Renal pelvis (tissue), 4 donors: Measurements from ENCODE around the gene GARNL3. TPM values are rescaled to one million over a fixed set of nuclear protein-coding genes. Genes with fewer than 3 reads are reported as not detected.

Experiments
- DNase-seq: peaks from one replicate; pipeline ENCODE4 v3.0.0-alpha.2; 2013
- polyA plus RNA-seq, 3 donors: library from polyadenylated mRNA; unstranded; fragments of 120-200 nt; gene quantifications; one replicate each; pipeline ENCODE4 v1.2.1, GENCODE V29; 2013; ENCODE audit not compliant: insufficient read length in 3 of 3

Gene GARNL3
- polyA plus RNA-seq, 3 donors = 13.6 to 21.2 (median 18.9) TPM

DNA sequence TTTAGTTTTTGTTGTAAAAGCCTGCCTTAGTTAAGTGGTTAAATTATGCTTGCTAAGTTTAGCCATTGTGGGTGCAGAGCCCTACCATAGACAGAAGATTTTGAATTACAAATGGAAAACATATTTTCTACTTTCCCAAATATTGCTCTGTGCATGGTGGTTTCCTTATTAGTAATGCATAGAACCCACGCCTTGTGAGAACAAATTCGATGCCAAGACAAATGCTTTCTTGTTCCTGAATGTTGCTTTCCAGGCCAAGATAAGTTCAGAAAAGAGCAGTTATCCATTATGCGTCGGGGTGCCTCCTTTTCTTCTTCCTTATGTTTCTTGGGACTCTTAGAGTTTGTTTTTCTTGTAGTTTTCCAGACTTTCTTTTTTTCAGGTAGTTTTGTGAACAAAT is 31.0 kb upstream of the GARNL3 start:
- DNase-seq = no peak

DNA sequence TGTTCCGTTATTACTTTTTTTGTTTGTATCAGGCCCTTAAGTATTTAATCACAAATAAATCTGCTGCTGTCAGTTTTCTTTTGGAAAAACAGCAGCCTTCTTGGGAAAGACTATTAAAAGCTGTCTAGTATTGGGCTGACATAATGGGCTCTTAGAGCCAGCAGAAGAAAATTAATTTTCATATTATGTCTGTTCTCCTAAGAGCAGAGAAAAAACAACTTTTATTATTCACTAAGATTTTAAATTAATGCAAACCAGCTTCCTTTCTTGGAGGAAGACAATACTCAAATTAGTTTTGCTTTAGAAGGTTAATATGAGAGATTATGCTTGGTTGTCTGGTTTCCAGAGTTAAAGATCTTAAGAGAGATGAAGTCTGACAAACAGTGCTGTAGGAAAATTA is 30.6 kb upstream of the GARNL3 start:
- DNase-seq = no peak

DNA sequence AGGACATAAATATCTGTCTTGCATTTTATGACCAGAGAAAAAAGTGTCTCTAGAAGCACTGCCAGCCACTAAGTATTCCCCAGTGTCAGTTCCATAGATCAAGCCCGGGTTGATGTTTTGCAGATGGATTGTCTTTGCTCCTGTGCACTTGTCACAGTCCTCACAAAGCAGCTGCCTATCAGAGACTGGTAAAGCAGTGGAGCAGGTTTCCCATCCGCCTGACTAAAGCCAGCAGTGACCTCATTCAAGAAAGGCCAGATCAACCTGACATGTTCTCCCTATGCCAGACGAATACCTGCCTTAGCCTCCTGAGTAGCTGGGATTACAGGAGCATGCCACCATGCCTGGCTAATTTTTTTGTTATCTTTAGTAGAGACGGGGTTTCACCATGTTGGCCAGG is 26.8 kb upstream of the GARNL3 start:
- DNase-seq = no peak

DNA sequence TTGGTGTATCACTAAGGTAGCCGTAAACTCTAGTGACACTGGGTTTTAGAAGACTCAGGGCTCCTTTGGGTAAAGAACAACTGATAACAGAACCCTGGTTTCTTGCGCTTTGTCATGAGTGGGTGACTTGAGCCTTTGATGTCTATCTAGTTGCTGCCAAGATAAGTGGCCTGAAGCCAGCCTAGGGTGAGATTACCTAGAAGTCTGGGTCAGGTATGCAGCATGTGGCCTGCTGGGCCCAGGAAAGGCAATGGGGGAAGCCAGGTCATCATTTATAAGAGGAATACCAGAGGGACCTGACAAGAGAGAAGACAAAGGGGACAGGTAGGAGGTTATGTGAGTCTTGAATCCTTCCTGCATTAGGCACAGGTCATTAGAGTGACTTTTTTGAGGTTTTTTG is 23.2 kb upstream of the GARNL3 start:
- DNase-seq = no peak

DNA sequence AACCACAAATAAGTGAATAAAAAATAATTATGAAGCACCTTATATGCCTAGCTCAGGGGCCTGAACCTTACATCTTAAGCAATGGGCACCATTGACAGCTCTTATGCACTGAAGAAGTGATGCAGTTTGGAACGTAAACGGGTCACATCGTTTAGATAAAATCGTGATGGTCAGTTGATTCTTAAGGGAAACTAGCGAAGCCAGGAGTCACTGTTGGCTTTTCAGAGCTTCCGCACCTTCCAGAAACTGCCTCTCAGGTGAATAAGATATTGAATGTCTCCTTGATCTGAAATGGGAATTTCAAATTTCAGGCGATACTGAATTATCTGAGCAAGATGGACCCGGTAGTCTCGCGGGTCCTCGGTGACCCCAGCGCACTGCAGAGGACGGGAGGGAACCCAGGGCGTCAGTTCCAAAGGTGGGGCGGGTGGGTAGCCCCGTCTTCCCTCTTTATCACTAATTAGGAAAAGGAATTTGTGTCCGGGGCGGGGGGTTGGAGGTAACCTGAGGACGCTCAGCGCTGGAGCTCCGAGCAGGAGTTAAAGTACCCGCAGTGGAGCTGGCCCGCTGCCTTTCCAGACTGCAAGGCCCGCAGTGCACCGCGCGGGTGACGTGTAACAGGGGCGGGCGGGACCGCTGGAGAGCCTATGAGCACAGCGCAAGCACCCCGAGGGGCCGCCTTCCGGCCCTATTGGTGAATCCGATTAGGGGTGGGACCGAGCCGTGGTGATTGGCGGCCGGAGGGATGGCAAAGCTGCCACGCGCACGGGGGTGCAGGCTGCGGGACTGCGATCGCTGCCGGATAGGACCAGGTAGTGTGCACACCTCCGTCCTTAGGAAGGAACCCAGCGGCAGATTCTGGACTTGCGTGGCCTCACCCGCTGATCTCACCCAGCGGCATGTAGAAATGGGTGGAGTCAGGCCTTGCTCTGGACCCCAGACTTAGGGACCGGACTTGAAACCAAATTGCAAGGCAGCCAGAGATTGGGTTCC is 19.7 kb upstream of the GARNL3 start:
- peak; percentile 95 for DNase-seq

DNA sequence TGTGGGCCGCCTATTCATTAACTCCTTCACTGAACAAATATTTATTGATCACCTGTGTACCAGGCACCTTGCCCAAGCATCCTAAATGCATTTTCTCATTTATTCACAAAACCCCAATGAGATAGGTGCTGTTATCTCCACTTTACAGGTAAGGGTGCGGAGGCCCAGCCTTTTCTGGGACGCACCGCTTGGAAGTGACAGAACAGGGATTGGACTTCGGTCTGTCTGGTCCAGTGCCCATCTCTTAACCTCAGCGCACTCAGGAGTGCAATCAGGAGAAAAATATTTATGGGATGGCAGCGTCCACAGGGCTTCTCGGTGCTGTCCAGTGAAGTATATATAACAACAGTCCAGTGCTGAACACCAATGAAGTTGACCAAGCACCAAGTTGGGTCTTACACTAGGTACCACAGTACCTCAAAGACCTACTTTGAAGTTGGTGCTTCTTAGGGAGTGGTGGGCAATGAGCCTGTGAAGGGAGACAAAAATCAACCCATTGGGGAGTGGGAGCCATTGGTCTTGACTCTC is 18.9 kb upstream of the GARNL3 start:
- DNase-seq = no peak

DNA sequence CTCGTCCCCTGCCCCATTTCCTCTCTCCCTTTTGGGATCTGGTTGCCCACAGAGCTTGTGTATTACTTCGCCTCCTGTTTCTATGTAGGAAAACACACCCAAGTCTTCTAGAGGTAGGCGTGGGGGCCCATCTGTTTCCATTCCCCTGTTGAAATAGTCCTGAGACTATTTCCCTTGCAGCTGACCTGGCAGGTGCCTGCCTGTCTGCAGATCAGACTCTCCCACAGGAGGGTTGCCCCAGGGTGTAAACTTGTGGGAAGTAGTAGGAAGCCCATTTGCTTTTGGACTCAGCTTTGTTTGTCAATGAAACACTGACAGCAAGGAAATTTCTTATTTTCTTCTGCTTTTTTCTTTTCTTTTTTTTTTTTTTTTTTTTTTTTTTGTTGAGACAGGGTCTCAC is 16.3 kb upstream of the GARNL3 start:
- DNase-seq = no peak

DNA sequence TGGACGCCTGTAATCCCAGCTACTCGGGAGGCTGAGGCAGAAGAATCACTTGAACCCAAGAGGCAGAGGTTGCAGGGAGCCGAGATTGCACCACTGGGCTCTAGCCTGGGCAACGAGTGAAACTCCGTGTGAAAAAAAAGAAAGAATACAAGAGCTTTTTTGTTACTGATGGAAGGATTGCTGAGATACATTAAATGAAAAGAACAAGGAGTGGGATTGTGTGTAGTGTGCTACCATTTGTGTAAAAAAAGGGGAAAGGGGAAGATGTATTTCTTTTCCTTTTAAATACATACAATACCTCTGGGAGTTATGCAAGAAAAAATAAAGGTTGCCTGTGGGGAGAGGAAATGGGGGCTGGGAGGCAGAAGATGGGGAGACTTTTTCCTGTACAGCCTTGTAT is 14.7 kb upstream of the GARNL3 start:
- no peak for DNase-seq

DNA sequence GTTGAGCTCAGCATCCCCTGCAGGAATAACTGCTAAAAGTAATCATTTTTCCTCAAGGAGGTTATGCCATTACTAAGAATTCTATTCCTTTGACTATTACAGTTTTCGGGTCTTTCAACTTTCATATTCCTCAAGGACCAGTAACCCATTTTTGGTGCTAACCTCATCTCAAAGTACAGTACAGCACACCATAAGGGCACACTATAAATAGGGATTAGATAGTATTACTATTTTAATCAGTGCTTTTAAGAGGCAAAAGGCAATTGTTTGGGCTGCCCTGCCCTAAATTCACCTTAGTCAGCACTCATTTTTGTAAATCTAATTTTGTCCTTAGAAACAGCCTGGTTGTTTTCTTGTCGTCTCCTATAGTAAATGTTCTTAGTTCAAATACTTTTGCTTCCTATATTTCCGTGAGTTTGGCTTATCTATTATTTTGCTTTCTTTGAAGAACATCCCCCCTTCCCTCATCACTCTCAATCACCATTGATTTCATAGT is 13.6 kb upstream of the GARNL3 start:
- no peak for DNase-seq

DNA sequence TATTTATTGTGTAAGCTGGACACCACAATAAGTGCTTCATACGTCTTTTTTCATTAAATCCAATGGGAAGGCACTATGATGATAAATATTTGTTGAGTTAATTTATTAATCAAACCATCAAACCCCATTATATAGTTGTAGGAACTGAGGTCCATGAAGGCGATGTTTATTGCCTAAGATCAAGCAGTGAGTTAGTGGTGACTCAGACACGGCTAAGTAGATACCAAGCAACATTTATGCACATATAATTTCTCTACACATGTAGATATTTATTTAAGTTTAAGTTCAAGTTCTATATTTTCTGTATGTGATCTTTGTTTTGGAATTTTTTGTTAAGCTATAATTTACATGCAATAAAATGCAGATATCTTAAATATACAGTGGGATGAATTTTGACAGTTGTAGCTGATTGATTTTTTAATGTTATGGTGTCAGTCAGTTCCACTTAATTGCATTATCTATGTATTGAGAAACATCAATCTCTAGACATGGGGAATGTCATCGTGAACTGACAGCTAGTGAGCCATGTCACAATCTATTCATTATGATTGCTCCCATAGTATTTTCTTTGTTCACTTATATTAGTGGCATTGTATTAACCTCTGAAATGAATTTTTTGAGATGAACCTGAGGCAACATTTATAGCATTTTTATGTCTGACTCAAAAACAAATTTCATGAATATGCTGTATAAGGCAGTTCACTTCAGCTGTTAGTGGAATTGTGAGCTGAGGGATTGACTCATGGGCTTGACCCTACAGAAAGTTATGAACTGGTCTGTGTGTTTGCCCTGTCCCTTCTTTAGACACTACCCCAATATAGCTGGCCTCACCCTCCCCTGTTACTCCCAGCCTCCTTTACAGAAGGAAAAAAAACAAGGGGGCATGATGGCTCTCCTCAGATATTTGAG is 11.9 kb upstream of the GARNL3 start:
- DNase-seq = no peak

DNA sequence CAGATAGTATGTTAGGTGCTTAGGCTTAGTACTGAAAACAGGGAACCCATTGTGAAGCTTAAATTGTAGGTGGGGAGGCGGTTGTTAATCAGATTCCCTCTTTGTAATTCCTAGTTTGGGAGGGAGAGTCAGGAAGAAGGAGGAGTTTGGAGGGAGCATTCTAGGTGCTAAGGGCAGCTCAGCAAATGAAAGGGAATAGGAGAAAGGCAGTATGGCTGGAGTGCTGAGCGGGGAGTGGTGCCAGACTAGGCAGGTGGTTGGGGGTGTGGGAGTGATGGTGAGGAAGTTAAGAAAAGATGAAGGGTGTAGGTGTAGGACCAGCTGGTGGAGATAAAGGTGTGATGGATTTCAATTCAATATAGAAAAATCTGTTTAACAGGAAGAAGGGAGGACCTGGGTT is 11.1 kb upstream of the GARNL3 start:
- no peak for DNase-seq

DNA sequence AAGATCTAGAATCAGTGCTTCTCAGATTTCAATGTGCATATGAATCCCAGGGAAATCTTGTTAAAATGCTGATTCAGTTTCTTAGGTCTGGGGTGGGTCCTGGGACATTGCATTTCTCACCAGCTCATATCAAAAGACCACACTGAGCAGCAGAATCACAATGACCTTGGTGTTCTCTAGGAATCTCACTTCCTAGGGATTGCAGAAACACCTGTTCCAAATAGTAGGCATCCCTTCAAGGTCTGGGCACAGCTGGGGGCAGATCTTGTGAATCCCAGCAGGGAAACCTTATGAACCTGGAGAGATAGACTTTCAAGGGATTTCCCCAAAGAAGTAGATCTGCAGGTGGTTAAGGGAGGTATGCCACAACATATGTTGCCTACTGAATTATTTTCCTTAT is 8.9 kb upstream of the GARNL3 start:
- no peak for DNase-seq

DNA sequence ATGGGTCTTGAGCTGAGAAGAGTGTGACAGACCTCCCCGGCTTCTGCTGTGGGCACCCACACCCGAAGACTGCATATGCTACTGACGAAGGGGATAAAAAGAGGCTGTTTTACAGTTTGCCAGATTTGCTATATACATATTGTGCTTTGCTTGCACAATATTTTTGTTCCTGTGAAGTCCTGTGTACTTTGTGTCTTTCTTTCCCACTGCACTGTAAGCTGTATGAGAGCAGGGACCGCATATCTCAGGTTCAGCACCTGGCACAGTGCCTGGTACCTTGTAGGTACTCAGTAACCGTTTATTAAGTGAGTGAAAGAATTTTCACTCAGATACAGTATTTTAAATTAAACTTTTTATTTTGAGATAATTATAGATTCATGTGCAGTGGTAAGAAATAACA is 8.2 kb upstream of the GARNL3 start:
- DNase-seq = no peak

DNA sequence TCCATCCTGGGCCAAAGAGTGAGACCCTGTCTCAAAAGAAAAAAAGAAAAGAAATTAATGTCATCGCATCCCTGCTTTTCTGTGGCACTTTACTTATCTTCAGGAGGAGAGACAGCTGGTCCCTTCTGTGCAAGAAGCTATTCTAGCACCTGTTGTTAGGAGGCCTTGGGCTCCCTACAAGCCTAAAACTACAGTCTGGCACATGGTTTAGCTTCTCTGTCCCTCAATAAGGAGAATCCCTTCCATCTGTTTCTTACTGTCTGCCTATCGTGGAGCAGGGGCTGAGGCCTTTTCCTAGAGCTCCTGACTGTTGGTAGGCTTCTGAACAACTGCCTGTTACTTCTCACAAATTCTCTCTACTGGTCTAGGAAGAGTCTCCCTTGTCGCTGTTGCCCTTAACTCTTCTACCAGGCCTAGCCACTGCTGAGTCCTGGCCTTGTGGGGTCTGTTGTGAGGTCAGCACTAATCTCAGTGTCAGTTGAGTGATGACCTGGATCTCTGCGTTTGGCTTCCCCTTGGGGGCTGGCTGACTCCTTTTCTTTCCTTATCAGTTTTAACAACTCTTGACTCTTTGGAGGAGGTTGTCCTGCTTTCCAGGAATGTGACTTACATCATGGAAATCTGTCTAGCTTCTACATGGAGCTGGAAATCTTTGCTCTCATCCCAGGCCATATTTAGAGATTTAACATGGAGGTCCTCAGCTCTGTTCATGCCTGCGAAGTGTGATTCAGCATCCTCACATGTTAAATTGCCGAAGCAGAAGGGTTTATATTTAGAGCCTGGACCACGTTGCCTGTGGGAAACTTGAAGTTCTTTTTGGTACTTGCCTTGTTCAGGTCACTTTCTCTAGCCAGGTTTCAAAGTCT is 5.7 kb upstream of the GARNL3 start:
- no peak for DNase-seq

DNA sequence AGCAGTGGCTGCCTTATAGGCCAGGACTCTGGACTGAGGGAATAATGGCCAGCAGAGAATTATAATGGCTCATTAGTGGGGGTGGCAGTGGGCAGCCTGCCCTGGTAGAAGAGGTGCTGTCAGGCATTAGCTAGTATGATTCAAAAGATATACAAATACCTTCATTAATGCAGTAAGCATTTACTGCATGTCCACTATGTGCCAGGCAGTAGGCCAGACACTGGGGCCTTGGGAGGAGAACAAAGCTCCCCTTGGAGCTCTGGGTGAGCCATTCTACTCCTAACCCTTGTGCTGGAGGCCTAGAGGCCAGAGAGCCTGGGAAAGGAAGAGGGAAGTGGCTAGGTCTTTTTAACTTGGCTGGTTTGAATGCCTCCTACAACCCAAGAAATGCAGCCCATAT is 2.0 kb upstream of the GARNL3 start:
- no peak for DNase-seq

DNA sequence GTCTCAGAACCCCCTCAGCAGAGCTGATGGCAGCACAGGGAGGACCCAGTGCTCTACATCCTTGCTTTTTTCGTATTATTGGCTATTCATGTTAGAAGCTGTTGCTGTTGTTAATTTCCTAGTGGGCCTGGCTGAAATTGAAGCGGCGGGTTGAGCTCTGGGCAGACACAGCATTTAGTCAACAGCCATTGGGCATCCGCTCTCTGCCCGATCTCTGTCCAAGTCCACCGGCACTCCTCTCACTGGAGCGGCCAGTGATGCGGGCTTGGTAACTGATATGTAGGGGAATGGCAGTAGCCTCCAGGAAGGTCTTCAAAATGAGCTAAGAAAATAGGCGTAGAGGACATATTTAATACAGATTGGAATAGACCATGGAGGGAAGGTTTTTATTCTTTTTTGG is 1.3 kb upstream of the GARNL3 start:
- DNase-seq = no peak

DNA sequence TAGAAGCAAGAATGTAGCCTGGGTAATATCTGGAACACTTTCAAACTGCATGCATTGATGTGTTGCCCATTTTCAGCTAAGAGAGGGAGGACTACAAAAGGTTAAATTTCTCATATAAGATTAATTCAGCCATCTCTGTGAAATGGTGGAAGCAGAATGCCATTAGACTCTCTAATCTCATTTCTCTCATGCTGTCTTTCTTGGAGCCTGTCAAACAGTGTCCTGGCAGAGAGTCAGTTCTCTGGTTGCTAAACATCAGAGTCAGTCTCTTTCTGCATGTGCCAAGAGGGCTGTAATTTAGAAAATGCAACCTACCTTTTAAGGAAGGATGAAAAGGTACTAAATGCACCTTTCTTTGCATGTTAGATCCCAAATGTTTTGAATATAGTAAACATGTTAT is 910 bp upstream of the GARNL3 start:
- no peak for DNase-seq

DNA sequence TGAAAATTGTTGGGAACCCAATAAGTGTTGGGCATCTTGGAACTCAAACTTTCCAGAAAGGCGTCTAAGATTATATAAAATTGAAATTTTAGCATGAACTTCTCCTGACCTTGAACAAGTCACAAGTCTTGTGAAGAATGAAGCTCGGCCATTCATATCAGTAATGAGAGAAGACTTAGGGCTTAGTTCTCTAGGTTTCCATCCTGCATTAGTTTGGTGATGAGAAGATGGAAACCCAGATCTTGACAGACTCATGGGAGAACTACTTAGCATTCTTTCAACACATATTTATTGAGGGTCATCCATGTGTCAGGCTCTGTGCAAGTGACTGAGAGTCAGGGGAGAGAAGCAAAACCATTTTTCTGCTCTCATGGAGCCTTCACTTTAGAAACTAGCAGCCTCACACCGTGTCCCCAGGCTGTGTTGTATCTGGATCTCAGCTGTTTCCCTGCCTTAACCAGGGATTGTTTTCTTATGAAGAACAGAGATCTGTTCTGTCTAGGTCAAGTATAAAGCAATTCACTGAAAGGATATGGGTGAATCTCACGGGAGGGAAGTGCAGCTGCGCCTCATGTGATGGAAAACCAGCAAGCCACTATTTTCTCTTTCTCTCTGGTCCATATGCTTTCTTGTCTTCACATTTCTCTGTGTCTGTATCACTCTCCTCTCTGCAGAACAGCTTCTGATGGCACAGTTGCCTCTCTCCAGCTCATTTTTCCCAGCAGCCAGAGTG is 3.4 kb downstream of the GARNL3 start:
- no peak for DNase-seq

DNA sequence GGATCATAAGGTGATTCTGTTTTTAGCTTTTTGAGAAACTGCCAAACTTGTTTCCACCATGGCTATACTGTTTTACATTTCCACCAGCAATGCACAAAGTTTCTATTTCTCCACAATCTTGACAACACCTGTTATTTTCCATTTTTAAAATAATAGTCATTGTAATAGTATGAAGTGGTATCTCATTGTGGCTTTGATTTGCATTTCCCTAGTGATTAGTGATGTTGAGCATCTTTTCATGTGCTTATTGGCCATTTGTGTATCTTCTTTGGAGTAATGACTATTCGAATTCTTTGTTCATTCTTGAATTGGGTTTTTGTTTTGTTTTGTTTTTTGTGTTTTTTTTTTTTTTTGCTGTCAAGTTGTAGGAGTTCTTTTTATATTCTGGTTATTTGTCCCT is 4.9 kb downstream of the GARNL3 start:
- no peak for DNase-seq

DNA sequence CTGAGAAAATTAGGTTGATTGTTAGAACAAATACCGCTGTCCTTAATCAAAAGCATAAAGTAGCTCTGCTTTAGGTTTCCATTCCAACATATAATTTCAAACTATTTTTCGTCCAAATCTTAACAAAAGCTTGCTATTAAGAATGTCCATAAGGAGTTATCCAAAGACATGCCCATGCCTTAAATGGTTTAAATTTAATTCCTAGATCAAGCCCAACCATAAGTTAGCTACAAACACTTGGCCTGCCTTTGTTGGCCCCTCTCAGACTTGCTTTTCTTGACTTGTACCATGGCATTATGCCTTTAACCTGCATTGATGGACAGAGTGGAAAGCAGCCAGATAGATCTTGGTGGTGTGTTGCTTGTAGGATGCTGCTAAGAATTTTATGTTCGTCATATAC is 8.8 kb downstream of the GARNL3 start:
- DNase-seq = no peak

DNA sequence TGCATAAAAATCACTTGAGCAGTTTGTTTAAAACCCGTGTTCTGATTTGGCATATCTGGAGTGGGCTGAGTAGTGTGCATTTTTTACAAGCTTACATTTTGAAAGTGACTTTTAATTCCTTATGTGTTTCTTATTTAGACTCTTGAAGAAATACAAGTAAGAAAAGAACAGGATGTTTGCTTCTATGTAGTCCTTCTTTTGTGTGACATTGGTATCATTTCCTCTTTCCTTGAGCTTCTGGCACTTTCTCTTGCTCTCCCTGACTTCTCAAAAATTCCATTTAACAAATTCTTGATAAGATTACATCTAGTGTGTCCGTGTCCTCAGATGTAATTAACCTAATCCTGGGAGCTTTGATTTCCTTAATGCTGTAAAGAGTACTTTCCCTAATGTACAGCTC is 12.5 kb downstream of the GARNL3 start:
- DNase-seq = no peak
